Measurements from ENCODE around the gene TMEM91.

TMEM91 gene

GRCh38 chr19:41398598-41398997, 22.3 kb downstream of the TMEM91 start:
- TF ChIP-seq CTCF (IDR thresholded peaks at IDR 0.05; ENCODE audit: low read depth, low read length): no peak
- DNase-seq (ENCODE audit: extremely low read depth, low read depth): no peak

GRCh38 chr19:41399091-41399490, 22.8 kb downstream of the TMEM91 start:
- DNase-seq (ENCODE audit: extremely low read depth, low read depth): no peak
- TF ChIP-seq CTCF (IDR thresholded peaks at IDR 0.05; ENCODE audit: low read depth, low read length): no peak

DNA sequence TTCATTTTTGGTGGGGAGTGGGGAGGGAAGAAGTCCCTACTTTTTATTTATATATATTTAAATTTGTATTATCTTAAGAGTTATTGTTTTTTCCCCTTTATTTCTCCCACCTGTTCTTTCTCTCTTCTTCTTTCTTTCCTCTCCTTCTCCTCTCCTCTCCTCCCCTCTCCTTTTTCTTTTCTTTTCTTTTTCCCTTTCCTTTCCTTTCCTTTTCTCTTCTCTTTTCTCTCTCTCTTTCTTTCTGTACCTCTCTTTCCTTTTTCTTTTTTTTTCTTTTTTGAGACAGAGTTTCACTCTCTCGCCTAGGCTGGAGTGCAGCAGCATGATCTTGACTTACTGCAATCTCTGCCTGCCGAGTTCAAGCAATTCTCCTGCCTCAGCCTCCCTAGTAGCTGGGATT, 23.2 kb downstream of the TMEM91 start:
- no peak for TF ChIP-seq CTCF (IDR thresholded peaks at IDR 0.05; ENCODE audit: low read depth, low read length)
- DNase-seq (ENCODE audit: extremely low read depth, low read depth): no peak

GRCh38 chr19:41401483-41401882, 25.1 kb downstream of the TMEM91 start:
- no peak for DNase-seq (ENCODE audit: extremely low read depth, low read depth)

DNA sequence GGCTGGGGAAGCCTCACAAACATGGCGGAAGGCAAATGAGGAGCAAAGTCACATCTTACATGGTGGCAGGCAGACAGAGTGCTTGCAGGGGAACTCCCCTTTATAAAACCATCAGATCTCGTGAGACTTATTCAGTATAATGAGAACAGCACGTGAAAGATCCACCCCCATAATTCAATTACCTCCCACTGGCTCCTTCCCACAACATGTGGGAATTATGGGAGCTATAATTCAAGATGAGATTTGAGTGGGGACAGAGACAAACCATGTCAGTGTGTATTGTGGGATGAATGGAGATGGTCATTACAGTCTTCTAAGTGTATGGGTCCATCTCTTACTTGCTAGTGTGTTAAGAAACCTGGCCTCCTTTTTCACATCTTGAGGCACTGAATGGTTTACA, 25.7 kb downstream of the TMEM91 start:
- no peak for DNase-seq (ENCODE audit: extremely low read depth, low read depth)

More at GRCh38 chr19:41401483-41401882, 25.1 kb downstream of the TMEM91 start:
- TF ChIP-seq CTCF (IDR thresholded peaks at IDR 0.05; ENCODE audit: low read depth, low read length): no peak

DNA sequence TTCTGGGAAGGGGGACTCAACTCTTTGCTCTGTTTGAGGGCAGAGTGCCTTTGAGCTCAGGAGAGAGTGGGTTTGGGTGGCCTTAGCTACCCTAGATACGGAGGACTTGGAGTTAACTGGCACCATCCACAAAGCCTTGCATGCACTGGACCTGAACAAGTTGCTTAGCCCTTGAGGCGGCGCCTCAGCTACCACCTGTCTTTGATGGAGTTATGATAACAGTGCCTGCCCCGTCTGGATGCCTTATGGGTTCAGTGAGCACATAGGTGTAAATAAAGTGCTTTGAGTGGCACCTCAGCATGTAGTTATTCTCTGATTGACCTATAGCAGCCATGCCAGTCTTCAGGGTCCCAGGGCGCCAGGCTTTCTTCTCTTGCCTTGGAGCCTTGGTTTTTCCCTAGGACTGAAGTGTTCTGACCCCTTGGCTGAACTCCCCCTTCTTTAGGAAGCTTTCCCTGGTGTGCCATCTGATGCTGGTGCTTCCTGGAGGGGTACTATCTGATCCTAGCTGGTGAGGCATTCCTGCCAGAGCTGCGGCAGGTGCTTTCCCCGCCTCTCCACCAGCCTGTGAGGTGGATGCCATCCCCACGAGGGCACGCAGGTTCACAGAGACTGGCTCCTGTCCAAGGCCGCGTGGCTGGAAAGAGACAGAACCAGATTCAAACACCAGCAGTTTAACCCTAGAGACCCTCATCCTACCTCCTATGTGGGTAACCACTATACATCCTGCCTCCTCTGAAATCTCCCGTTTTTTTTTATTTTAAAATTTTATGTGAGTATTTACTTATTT, 27.0 kb downstream of the TMEM91 start:
- DNase-seq (ENCODE audit: extremely low read depth, low read depth): no peak
- no peak for TF ChIP-seq CTCF (IDR thresholded peaks at IDR 0.05; ENCODE audit: low read depth, low read length)

More for the DNA sequence above, 25.7 kb downstream of the TMEM91 start:
- no peak for TF ChIP-seq CTCF (IDR thresholded peaks at IDR 0.05; ENCODE audit: low read depth, low read length)

- TF ChIP-seq CTCF (IDR thresholded peaks at IDR 0.05; ENCODE audit: low read depth, low read length): no peak
- DNase-seq (ENCODE audit: extremely low read depth, low read depth): no peak
Observed at GRCh38 chr19:41405776-41406175, 29.4 kb downstream of the TMEM91 start.
